GM19035 (cell line): Measurements from ENCODE around the gene TLNRD1.
A peak's percentile ranks its signal among the peaks of the same experiment; 100 is the strongest.
"Not testable (repeated sequence)": the region's sequence is repeated elsewhere in the genome, so short reads cannot be mapped to it uniquely, and the experiment has no call there.

Experiments
- ATAC-seq: cut with Tn5 transposase; IDR thresholded peaks from one replicate; pipeline ENCODE4 v1.9.1; 2021; ENCODE audit not compliant: unreplicated experiment

Gene TLNRD1

GRCh38 chr15:81000624-81001151 lies at the start of gene TLNRD1:
TSS of gene TLNRD1 (plus strand) at chr15:81000923. CDS start at chr15:81002272, 1,349 bp downstream.
- ATAC-seq, result peak; percentile 57

- ATAC-seq, result no peak
These were observed 48.8 kb upstream of the TLNRD1 start for GRCh38 chr15:80951941-80952340.

- ATAC-seq, result no peak
These were observed 47.4 kb upstream of the TLNRD1 start for GRCh38 chr15:80953001-80953952.

- no peak for ATAC-seq
These were observed 46.6 kb upstream of the TLNRD1 start for GRCh38 chr15:80953953-80954778.

- ATAC-seq, result not testable (repeated sequence)
These were observed 44.9 kb upstream of the TLNRD1 start for GRCh38 chr15:80955571-80956452.

GRCh38 chr15:80957556-80957955 lies 43.2 kb upstream of the TLNRD1 start:
- ATAC-seq, result no peak

GRCh38 chr15:80957976-80958375 lies 42.7 kb upstream of the TLNRD1 start:
- ATAC-seq, result no peak

GRCh38 chr15:80958818-80959495 lies 41.8 kb upstream of the TLNRD1 start:
- ATAC-seq, result no peak

GRCh38 chr15:80965454-80965853 lies 35.3 kb upstream of the TLNRD1 start:
- ATAC-seq, result not testable (repeated sequence)

GRCh38 chr15:80966431-80967197 lies 34.1 kb upstream of the TLNRD1 start:
- no peak for ATAC-seq

GRCh38 chr15:80967451-80967850 lies 33.3 kb upstream of the TLNRD1 start:
- no peak for ATAC-seq

- no peak for ATAC-seq
These were observed 32.7 kb upstream of the TLNRD1 start for GRCh38 chr15:80967991-80968510.

- ATAC-seq, result no peak
These were observed 31.4 kb upstream of the TLNRD1 start for GRCh38 chr15:80969316-80969715.

- ATAC-seq, result no peak
These were observed 30.6 kb upstream of the TLNRD1 start for GRCh38 chr15:80970018-80970657.

- ATAC-seq, result no peak
These were observed 30.1 kb upstream of the TLNRD1 start for GRCh38 chr15:80970658-80971057.

GRCh38 chr15:80971143-80971542 lies 29.6 kb upstream of the TLNRD1 start:
- no peak for ATAC-seq

GRCh38 chr15:80972276-80972675 lies 28.4 kb upstream of the TLNRD1 start:
- no peak for ATAC-seq

GRCh38 chr15:80974914-80975313 lies 25.8 kb upstream of the TLNRD1 start:
- no peak for ATAC-seq
